Small intestine (tissue), 7 donors: Measurements from ENCODE around the gene NANOGP8. TPM values are rescaled to one million over a fixed set of nuclear protein-coding genes. Genes with fewer than 3 reads are reported as not detected.

Experiments
- DNase-seq, 2 donors: peaks; one replicate each; pipeline versions ENCODE4 v3.0.0 to v3.0.0-alpha.2; 2013
- FAIRE-seq: peaks from 2 replicates; lab custom pipeline; 2012; peaks lifted over from hg19 to GRCh38; lab: Jason Lieb, UNC
- H3K27ac ChIP-seq, 3 donors: one replicate each; pipeline ENCODE4 v1.5.1; 2013; ENCODE audit warnings: low read length in 2 of 3, mild to moderate bottlenecking in 2 of 3, control low read depth in 1 of 3, inconsistent platforms in 1 of 3, low read depth in 1 of 3, moderate library complexity in 1 of 3
- H3K27me3 ChIP-seq, 3 donors: one replicate each; pipeline ENCODE4 v1.6.1; 2013; ENCODE audit warnings: low read length in 3 of 3, inconsistent platforms in 1 of 3; ENCODE audit not compliant: control insufficient read depth in 3 of 3, insufficient read depth in 3 of 3
- H3K36me3 ChIP-seq, 3 donors: one replicate each; pipeline ENCODE4 v1.6.1; 2013; ENCODE audit warnings: low read length in 3 of 3, inconsistent platforms in 1 of 3, low read depth in 1 of 3, mild to moderate bottlenecking in 1 of 3, moderate library complexity in 1 of 3; ENCODE audit not compliant: control insufficient read depth in 3 of 3, insufficient read depth in 2 of 3
- H3K4me1 ChIP-seq, 3 donors: one replicate each; pipeline ENCODE4 v1.6.1; 2013; ENCODE audit warnings: low read length in 2 of 3, inconsistent platforms in 1 of 3, low read depth in 1 of 3, mild to moderate bottlenecking in 1 of 3, moderate library complexity in 1 of 3; ENCODE audit not compliant: control insufficient read depth in 3 of 3, insufficient read depth in 2 of 3
- H3K4me3 ChIP-seq, 3 donors: one replicate each; pipeline ENCODE4 v1.5.1; 2013; ENCODE audit warnings: low read length in 3 of 3, control low read depth in 1 of 3, inconsistent platforms in 1 of 3, low read depth in 1 of 3, mild to moderate bottlenecking in 1 of 3, moderate library complexity in 1 of 3
- H3K9me3 ChIP-seq, 2 donors: one replicate each; pipeline ENCODE4 v1.6.1; 2013; ENCODE audit warnings: low read depth in 1 of 2, low read length in 1 of 2; ENCODE audit not compliant: control insufficient read depth in 2 of 2, insufficient read depth in 1 of 2
- WGBS, 3 donors: extraction: QIAGEN DNeasy Blood & Tissue Kit; methylation state at CpG; one replicate each; pipeline ENCODE4 v1.1.7; 2013; 5-methylcytosine and 5-hydroxymethylcytosine counted together
- polyA plus RNA-seq, 4 donors: library from polyadenylated mRNA; stranded (reverse) in 3 of 4; unstranded in 1 of 4; fragments of 200-250 nt in 3 of 4; fragments of 120-200 nt in 1 of 4; gene quantifications; one replicate each; pipeline versions ENCODE4 v1.2.1 to v1.2.3, GENCODE V29; 2013
- donor health status: healthy with polysubstance abuse.
- donor health status: control.
- donor health status: control.
- donor health status: Bipolar disorder and iron deficiency.
- donor health status: healthy.

Gene NANOGP8
- polyA plus RNA-seq, 4 donors, result 0.37 TPM; not detected in 3

- H3K27me3 ChIP-seq, result no peaks in the 10 kb centered on the region
- H3K36me3 ChIP-seq, result no peaks in the 10 kb centered on the region
- no peak overlapping the region for H3K27ac ChIP-seq
- no peak for DNase-seq
- H3K4me3 ChIP-seq, result no peak overlapping the region
- WGBS, 3 donors, result 82 to 86% (median 83%) methylated on average over 3 of the region's 3 CpGs
- no peaks in the 10 kb centered on the region for H3K9me3 ChIP-seq
- no peak for FAIRE-seq
- H3K4me1 ChIP-seq, result no peaks in the 10 kb centered on the region
These were observed 19.5 kb upstream of the NANOGP8 start for GRCh38 chr15:35104526-35105147.

DNA sequence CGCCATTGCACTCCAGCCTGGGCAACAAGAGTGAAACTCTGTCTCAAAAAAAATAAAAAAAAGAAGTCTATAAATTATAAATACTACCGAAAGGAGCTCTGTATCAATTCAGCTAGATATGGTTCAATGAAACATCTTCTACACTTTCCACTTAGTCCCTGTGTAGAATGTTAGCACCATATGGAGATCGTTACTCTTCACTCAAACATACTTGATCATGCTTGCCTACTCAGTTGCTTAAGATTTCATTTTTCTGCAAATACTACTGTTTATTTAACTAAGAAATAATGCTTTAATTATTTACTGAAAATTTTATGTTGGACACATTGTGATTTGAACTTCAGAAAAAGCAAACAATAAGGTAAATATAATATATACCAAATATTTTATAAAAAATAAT lies 17.1 kb upstream of the NANOGP8 start:
- no peaks in the 10 kb centered on the region for H3K27me3 ChIP-seq
- 84 to 100% (median 99%) methylated on average over 3 of the region's 3 CpGs for WGBS, 3 donors

GRCh38 chr15:35101335-35101734 lies 16.2 kb upstream of the NANOGP8 start:
- FAIRE-seq (no peak), DNase-seq (no peak)
- Histone ChIP-seq H3K27me3 (no peaks in the 10 kb centered on the region), H3K4me1 (no peaks in the 10 kb centered on the region), H3K27ac (no peak overlapping the region), H3K4me3 (no peak overlapping the region), H3K36me3 (no peaks in the 10 kb centered on the region), H3K9me3 (no peaks in the 10 kb centered on the region)

More for the DNA sequence above, 17.1 kb upstream of the NANOGP8 start:
- FAIRE-seq (no peak), DNase-seq (no peak)
- H3K4me1 ChIP-seq, result no peaks in the 10 kb centered on the region
- no peak overlapping the region for H3K27ac ChIP-seq
- H3K4me3 ChIP-seq, result no peak overlapping the region
- no peaks in the 10 kb centered on the region for H3K9me3 ChIP-seq
- H3K36me3 ChIP-seq, result no peaks in the 10 kb centered on the region

- Histone ChIP-seq H3K4me1 (no peaks in the 10 kb centered on the region), H3K9me3 (no peaks in the 10 kb centered on the region), H3K27ac (no peak overlapping the region), H3K36me3 (no peaks in the 10 kb centered on the region), H3K4me3 (no peak overlapping the region), H3K27me3 (no peaks in the 10 kb centered on the region)
- DNase-seq, result no peak
- FAIRE-seq, result no peak
These were observed 13.6 kb upstream of the NANOGP8 start for GRCh38 chr15:35098737-35099136.

- no peak for DNase-seq
- Histone ChIP-seq H3K4me1 (no peaks in the 10 kb centered on the region), H3K9me3 (no peaks in the 10 kb centered on the region), H3K27me3 (no peaks in the 10 kb centered on the region), H3K27ac (no peak overlapping the region), H3K36me3 (peaks cover 0 to 4% (median 0%) of the 10 kb centered on the region in 3 donors), H3K4me3 (no peak overlapping the region)
- WGBS, 3 donors, result 78 to 89% (median 85%) methylated on average over 4 of the region's 4 CpGs
- no peak for FAIRE-seq
These were observed 10.8 kb upstream of the NANOGP8 start for GRCh38 chr15:35095941-35096340.

- WGBS, 3 donors, result 93 to 95% (median 94%) methylated on average over 32 to 33 of the region's 33 CpGs
- FAIRE-seq, result no peak
- no peak overlapping the region for H3K27ac ChIP-seq
These were observed 7.8 kb upstream of the NANOGP8 start for GRCh38 chr15:35092846-35093245.

DNA sequence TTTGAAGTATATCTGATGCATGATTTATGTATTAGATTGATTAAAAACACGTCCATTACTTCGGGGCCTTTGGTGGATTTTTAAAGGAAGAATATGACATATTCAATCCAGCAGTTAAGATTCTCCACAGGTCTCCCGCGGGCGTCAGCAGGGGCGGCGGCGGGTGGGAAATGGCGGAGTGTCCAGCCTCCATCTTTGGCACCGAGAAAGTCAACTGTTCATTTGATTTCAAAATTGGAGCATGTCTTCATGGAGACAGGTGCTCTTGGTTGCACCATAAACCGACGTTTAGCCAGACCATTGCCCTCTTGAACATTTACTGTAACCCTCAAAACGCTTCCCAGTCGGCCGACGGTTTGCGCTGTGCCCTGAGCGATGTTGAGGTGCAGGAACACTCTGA lies 7.2 kb upstream of the NANOGP8 start:
- FAIRE-seq (no peak), DNase-seq (no peak)
- no peaks in the 10 kb centered on the region for H3K9me3 ChIP-seq
- H3K4me3 ChIP-seq, result no peak overlapping the region
- H3K27ac ChIP-seq, result no peak overlapping the region
- no peaks in the 10 kb centered on the region for H3K27me3 ChIP-seq
- peaks cover 0 to 4% (median 0%) of the 10 kb centered on the region in 3 donors for H3K36me3 ChIP-seq
- no peaks in the 10 kb centered on the region for H3K4me1 ChIP-seq
- WGBS, 3 donors, result 95 to 98% (median 96%) methylated on average over 18 of the region's 18 CpGs

More at GRCh38 chr15:35092846-35093245, 7.8 kb upstream of the NANOGP8 start:
- Histone ChIP-seq H3K9me3 (no peaks in the 10 kb centered on the region), H3K4me3 (no peak overlapping the region), H3K4me1 (no peaks in the 10 kb centered on the region), H3K27me3 (no peaks in the 10 kb centered on the region), H3K36me3 (peaks cover 0 to 4% (median 0%) of the 10 kb centered on the region in 3 donors)
- no peak for DNase-seq

- Histone ChIP-seq H3K27ac (no peak overlapping the region), H3K36me3 (peaks cover 0 to 4% (median 0%) of the 10 kb centered on the region in 3 donors), H3K27me3 (no peaks in the 10 kb centered on the region), H3K4me3 (no peak overlapping the region), H3K4me1 (no peaks in the 10 kb centered on the region), H3K9me3 (no peaks in the 10 kb centered on the region)
- no peak for FAIRE-seq
- DNase-seq, result no peak
- 83 to 87% (median 83%) methylated on average over 1 of the region's 1 CpG for WGBS, 3 donors
These were observed 5.2 kb upstream of the NANOGP8 start for GRCh38 chr15:35090104-35090807.
